ENCODE data around the gene ST6GAL1. TPM values are rescaled to one million over a fixed set of nuclear protein-coding genes. Genes with fewer than 3 reads are reported as not detected.

The ST6GAL1 gene
- total and polyA plus RNA-seq, 2 of the 8 experiments (the other 6 are each of a cell fraction or from before 2014, with no cell fraction given) = 62.8 to 80.9 TPM

- WGBS, 2 experiments (ENCODE audit: extremely low coverage in 1 of 2, insufficient coverage in 1 of 2, insufficient read length in 1 of 2, insufficient replicate concordance in 2 of 2, low coverage in 1 of 2, low lambda C conversion rate in 2 of 2, missing lambda C conversion rate in 1 of 2) = 78% methylated on average over 10 of the region's 10 CpGs; no CpG with 5 or more reads in 1 of the 2 experiments
- peak in 1 of 2 experiments; percentile 28 for DNase-seq (ENCODE audit: low read depth in 1 of 2, low spot score in 2 of 2)
- TF ChIP-seq TAF7 (optimal IDR thresholded peaks at IDR 0.05; ENCODE audit: borderline replicate concordance, low read depth, low read length) (no peak), KDM4A (IDR thresholded peaks at IDR 0.05; ENCODE audit: low read depth, low read length, severe bottlenecking) (no peak), RNF2 (IDR thresholded peaks at IDR 0.05; ENCODE audit: borderline replicate concordance, low read depth, low read length, missing control alignments, poor library complexity, severe bottlenecking) (no peak), RBBP5 (IDR thresholded peaks at IDR 0.05; ENCODE audit: borderline replicate concordance, low read depth, low read length) (no peak), GABPA (IDR thresholded peaks at IDR 0.05; ENCODE audit: borderline replicate concordance, insufficient read depth, low read length) (no peak), POU5F1 (IDR thresholded peaks at IDR 0.05; ENCODE audit: low read depth, low read length) (no peak), CEBPB (IDR thresholded peaks at IDR 0.05; ENCODE audit: low read depth, low read length) (no peak), TAF1 (IDR thresholded peaks at IDR 0.05; ENCODE audit: low read depth, low read length) (no peak), TCF12 (IDR thresholded peaks at IDR 0.05; ENCODE audit: low read depth, low read length) (no peak)
- TF ChIP-seq, protein P1, sequence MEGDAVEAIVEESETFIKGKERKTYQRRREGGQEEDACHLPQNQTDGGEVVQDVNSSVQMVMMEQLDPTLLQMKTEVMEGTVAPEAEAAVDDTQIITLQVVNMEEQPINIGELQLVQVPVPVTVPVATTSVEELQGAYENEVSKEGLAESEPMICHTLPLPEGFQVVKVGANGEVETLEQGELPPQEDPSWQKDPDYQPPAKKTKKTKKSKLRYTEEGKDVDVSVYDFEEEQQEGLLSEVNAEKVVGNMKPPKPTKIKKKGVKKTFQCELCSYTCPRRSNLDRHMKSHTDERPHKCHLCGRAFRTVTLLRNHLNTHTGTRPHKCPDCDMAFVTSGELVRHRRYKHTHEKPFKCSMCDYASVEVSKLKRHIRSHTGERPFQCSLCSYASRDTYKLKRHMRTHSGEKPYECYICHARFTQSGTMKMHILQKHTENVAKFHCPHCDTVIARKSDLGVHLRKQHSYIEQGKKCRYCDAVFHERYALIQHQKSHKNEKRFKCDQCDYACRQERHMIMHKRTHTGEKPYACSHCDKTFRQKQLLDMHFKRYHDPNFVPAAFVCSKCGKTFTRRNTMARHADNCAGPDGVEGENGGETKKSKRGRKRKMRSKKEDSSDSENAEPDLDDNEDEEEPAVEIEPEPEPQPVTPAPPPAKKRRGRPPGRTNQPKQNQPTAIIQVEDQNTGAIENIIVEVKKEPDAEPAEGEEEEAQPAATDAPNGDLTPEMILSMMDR (IDR thresholded peaks at IDR 0.05; ENCODE audit: control extremely low read depth in 1 of 3, insufficient read depth in 1 of 3, low read depth in 1 of 3, low read length in 3 of 3) = no peak
Observed at GRCh38 chr3:187024536-187025226, 94.4 kb downstream of the ST6GAL1 start.

More at GRCh38 chr3:187024536-187025226, 94.4 kb downstream of the ST6GAL1 start:
- H3K9me3 ChIP-seq (ENCODE audit: insufficient read depth in 2 of 2, low read depth in 1 of 2, low read length in 1 of 2) = no peaks in the 10 kb centered on the region
- no peak overlapping the region for H2BK20ac ChIP-seq (ENCODE audit: low read length)
- H2BK5ac ChIP-seq (ENCODE audit: low read depth, low read length) = no peak overlapping the region
- H3K18ac ChIP-seq (ENCODE audit: extremely low read depth, low read length) = no peak overlapping the region
- H3K23me2 ChIP-seq (ENCODE audit: low read depth, low read length) = peaks cover 2% of the 10 kb centered on the region; the same call in 1 of the 2 replicates
- H3K14ac ChIP-seq (ENCODE audit: insufficient read length) = no peak overlapping the region
- no peak overlapping the region for H3K56ac ChIP-seq (replicated peaks; ENCODE audit: insufficient read length, low read depth, low read length)
- no peak overlapping the region for H4K91ac ChIP-seq (replicated peaks; ENCODE audit: insufficient read length, low read length)
- no peak overlapping the region for H4K8ac ChIP-seq (ENCODE audit: extremely low read depth, insufficient read depth, low read length)
- no peak overlapping the region for H3K9ac ChIP-seq (replicated peaks in 1 of 4; ENCODE audit: extremely low read depth in 1 of 4, low read depth in 3 of 4, low read length in 3 of 4)
- FAIRE-seq = no peak
- peaks cover 2% of the 10 kb centered on the region in 2 experiments for H4K20me1 ChIP-seq (replicated peaks in 1 of 2; ENCODE audit: control insufficient read depth in 1 of 2, insufficient read depth in 2 of 2, low read length in 2 of 2)
- no peak overlapping the region for H3K23ac ChIP-seq (ENCODE audit: insufficient read length)
- H2BK12ac ChIP-seq (ENCODE audit: low read depth, low read length) = no peak overlapping the region
- H3K27ac ChIP-seq (ENCODE audit: low read depth, low read length) = no peak overlapping the region
- H2BK120ac ChIP-seq (replicated peaks; ENCODE audit: low read depth, low read length) = no peak overlapping the region
- H2AFZ ChIP-seq (ENCODE audit: low read length) = no peak overlapping the region
- no peaks in the 10 kb centered on the region for H3K36me3 ChIP-seq (ENCODE audit: control insufficient read depth in 2 of 4, insufficient read depth in 4 of 4, low read length in 3 of 4)
- H3K4me3 ChIP-seq (ENCODE audit: extremely low read depth in 1 of 4, insufficient read depth in 2 of 4, low read depth in 3 of 4, low read length in 4 of 4) = no peak overlapping the region
- ChIA-PET POLR2A (ENCODE audit: partially characterized antibody) (no interaction called here), CTCF (ENCODE audit: partially characterized antibody) (no interaction called here)
- no peak overlapping the region for H3K4me2 ChIP-seq (ENCODE audit: insufficient read depth in 1 of 2, low read depth in 2 of 2, low read length in 2 of 2)
- H2BK15ac ChIP-seq (ENCODE audit: low read length) = no peak overlapping the region
- no peak overlapping the region for H3K4ac ChIP-seq (replicated peaks; ENCODE audit: insufficient read length, low read depth, low read length)
- peaks cover 0 to 35% of the 10 kb centered on the region in 2 experiments; a peak in 1 of 4 replicates for H3K79me2 ChIP-seq (ENCODE audit: control insufficient read depth in 1 of 2, insufficient read depth in 2 of 2, low read length in 2 of 2)
- H4K5ac ChIP-seq (ENCODE audit: insufficient read length, low read depth, low read length) = no peak overlapping the region
- H3K79me1 ChIP-seq (ENCODE audit: low read depth, low read length) = peaks cover 6% of the 10 kb centered on the region
- H3K27me3 ChIP-seq (replicated peaks in 1 of 4; ENCODE audit: control insufficient read depth in 3 of 4, extremely low read depth in 1 of 4, insufficient read depth in 3 of 4, low read length in 3 of 4) = no peaks in the 10 kb centered on the region
- no peak overlapping the region for H2AK5ac ChIP-seq (ENCODE audit: low read depth, low read length)
- H3K4me1 ChIP-seq (replicated peaks in 1 of 4; ENCODE audit: control insufficient read depth in 3 of 4, insufficient read depth in 4 of 4, low read length in 3 of 4) = peaks cover 0 to 4% (median 1%) of the 10 kb centered on the region in 4 experiments; a peak in 2 of 7 replicates

All from H1 (cell line).